Effector memory CD8-positive, alpha-beta T cell (primary cell): ENCODE results near the gene ZNF70.
A peak's percentile ranks its signal among the peaks of the same experiment; 100 is the strongest.

Source experiments
- ATAC-seq: fragments of 150-1000 bp; cut with Tn5 transposase; replicated peaks from 2 replicates; pipeline ENCODE4 v1.10.0; 2021; ENCODE audit warnings: mild to moderate bottlenecking, moderate library complexity
- DNase-seq, 3 experiments: peaks; one replicate each; pipeline ENCODE4 v3.0.0; 2021
- H3K27ac Mint-ChIP-seq, 2 donors: one replicate each; pipeline ENCODE4 v1.8.0; 2022; ENCODE audit warnings: mild to moderate bottlenecking in 2 of 2, mixed read lengths in 2 of 2, moderate library complexity in 2 of 2
- H3K27me3 Mint-ChIP-seq, 2 donors: one replicate each; pipeline ENCODE4 v1.8.0; 2022; ENCODE audit warnings: mixed read lengths in 2 of 2
- H3K36me3 Mint-ChIP-seq: one replicate; pipeline ENCODE4 v1.8.0; 2022; ENCODE audit warnings: mild to moderate bottlenecking, moderate library complexity, mixed read lengths; ENCODE audit not compliant: insufficient read depth
- H3K4me1 Mint-ChIP-seq, 2 donors: one replicate each; pipeline ENCODE4 v1.8.0; 2022; ENCODE audit warnings: low read depth in 2 of 2, mixed read lengths in 2 of 2
- H3K4me3 Mint-ChIP-seq, 2 donors: one replicate each; pipeline ENCODE4 v1.8.0; 2022; ENCODE audit warnings: mild to moderate bottlenecking in 2 of 2, mixed read lengths in 2 of 2, moderate library complexity in 2 of 2
- H3K9me3 Mint-ChIP-seq, 2 donors: one replicate each; pipeline ENCODE4 v1.8.0; 2022; ENCODE audit warnings: mixed read lengths in 2 of 2

ZNF70 gene

DNA sequence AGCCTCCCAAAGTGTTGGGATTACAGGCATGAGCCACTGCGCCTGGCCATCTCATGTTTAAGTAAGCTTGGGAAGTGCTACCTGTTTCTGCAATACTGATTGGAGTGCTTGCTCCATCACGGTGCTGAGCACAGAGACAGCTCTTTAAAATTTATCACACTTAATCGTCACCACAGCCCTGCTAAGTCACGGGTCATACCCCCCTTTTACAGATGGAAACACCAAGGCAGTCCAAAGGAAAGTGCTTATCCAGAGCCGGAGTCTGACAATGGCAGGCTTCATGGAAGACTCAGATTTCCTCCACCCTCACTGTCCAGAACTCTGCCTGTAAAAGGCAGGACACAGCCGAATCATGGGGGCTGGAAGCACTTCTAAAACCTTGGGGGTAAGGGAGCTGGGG is 9.1 kb upstream of the ZNF70 start:
- DNase-seq, result no peak
- H3K27ac Mint-ChIP-seq, result no peak overlapping the region
- no peak for ATAC-seq
- peaks cover 13 to 15% of the 10 kb centered on the region in 2 donors for H3K4me1 Mint-ChIP-seq
- no peak overlapping the region for H3K4me3 Mint-ChIP-seq
- no peaks in the 10 kb centered on the region for H3K27me3 Mint-ChIP-seq
- H3K9me3 Mint-ChIP-seq, result no peaks in the 10 kb centered on the region
- no peaks in the 10 kb centered on the region for H3K36me3 Mint-ChIP-seq

DNA sequence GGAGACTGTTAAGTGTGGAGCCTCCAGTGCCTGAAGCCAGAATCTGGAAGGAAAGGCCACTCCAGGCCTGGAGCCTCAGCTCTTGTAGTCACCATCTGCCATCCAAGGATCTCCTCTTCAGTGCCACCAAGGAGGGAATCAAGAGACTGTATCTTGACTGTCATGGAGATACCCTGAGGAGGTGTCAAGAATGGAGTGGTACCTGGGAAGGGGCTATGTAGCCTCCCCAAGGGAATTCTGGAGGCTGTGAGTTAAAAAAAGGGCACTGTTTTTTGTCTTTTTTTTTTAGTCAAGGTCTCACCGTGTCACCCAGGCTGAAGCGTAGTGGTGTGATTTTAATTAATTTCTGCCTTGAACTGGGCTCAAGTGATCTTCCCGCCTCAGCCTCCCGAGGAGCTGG is 8.7 kb upstream of the ZNF70 start:
- Mint-ChIP-seq H3K4me3 (no peak overlapping the region), H3K36me3 (no peaks in the 10 kb centered on the region), H3K9me3 (no peaks in the 10 kb centered on the region), H3K4me1 (peaks cover 10 to 14% of the 10 kb centered on the region in 2 donors), H3K27me3 (no peaks in the 10 kb centered on the region), H3K27ac (no peak overlapping the region)
- no peak for DNase-seq
- ATAC-seq, result no peak

DNA sequence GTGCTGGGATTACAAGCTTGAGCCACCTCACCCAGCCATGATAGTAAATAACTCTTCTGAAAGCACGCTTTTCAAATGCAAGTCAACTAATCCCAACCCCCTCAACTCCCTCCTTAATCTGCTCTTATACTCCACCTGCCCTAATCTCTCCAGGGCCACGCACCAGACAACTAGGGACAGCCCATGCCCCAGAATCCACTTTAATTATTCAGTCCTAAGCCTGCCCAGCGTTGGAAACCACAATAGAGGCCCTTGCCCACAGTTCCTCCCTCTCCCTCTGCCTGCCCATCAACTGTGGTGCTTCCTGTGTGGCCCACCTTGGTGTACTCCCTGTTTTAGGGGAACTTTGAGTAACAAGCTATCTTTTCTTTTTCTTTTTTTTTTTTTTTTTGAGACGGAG is 6.0 kb upstream of the ZNF70 start:
- Mint-ChIP-seq H3K27ac (peak overlapping the region in 1 of 2 donors; percentile 41), H3K27me3 (no peaks in the 10 kb centered on the region), H3K4me3 (no peak overlapping the region), H3K9me3 (no peaks in the 10 kb centered on the region), H3K36me3 (peaks cover 7% of the 10 kb centered on the region), H3K4me1 (peaks cover 3 to 4% of the 10 kb centered on the region in 2 donors)
- DNase-seq (no peak), ATAC-seq (no peak)

DNA sequence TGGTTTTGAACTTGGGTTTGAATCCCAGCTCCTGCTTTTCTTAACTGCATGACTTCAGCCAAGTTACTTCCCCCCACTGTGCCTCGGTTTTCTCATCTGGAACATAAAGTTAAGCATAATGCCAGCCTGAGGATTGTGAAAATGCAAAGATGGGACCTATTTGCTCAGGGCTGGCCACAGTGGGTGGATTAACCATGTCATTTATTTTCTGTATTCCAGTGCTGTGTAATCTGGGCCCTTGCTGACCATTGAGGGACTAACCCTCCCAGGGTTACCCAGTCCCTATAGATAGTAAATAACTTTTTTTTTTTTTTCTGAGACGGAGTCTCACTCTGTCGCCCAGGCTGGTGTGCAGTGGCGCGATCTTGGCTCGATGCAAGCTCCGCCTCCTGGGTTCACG is 4.8 kb upstream of the ZNF70 start:
- Mint-ChIP-seq H3K36me3 (peaks cover 7% of the 10 kb centered on the region), H3K27me3 (no peaks in the 10 kb centered on the region), H3K4me1 (peaks cover 3 to 4% of the 10 kb centered on the region in 2 donors), H3K9me3 (no peaks in the 10 kb centered on the region), H3K27ac (no peak overlapping the region), H3K4me3 (no peak overlapping the region)
- DNase-seq, result no peak
- no peak for ATAC-seq

DNA sequence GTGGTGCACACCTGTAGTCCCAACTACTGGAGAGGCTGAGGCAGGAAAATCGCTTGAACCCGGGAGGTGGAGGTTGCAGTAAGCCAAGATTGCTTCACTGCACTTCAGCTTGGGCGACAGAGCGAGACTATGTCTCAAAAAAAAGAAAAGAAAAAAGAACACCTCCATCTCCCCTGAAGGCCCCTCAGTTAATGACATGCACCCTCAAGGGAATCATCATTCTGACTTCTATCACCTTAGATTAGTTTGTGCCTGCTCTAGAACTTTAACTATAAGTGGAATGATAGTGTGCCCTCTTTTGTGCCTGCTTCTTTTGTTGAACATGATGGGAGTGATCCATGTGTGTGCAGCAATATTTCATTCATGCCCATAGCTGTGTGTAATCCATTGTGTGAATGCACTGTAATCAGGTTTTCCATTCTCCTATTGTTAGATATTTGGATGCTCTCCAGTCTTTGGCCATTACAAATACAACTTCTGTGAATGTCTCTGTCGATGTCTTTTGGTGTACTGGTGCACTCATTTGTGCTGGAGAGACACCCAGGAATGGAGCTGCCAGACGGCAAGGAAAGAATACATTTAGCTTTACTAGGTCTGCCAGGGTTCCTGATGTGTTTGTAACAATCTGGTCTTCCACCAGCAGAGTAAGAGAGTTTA is 4.2 kb upstream of the ZNF70 start:
- DNase-seq (no peak), ATAC-seq (no peak)
- H3K27me3 Mint-ChIP-seq, result no peaks in the 10 kb centered on the region
- H3K9me3 Mint-ChIP-seq, result no peaks in the 10 kb centered on the region
- H3K4me3 Mint-ChIP-seq, result no peak overlapping the region
- H3K27ac Mint-ChIP-seq, result no peak overlapping the region
- H3K4me1 Mint-ChIP-seq, result peaks cover 8 to 10% of the 10 kb centered on the region in 2 donors
- H3K36me3 Mint-ChIP-seq, result peaks cover 7% of the 10 kb centered on the region

DNA sequence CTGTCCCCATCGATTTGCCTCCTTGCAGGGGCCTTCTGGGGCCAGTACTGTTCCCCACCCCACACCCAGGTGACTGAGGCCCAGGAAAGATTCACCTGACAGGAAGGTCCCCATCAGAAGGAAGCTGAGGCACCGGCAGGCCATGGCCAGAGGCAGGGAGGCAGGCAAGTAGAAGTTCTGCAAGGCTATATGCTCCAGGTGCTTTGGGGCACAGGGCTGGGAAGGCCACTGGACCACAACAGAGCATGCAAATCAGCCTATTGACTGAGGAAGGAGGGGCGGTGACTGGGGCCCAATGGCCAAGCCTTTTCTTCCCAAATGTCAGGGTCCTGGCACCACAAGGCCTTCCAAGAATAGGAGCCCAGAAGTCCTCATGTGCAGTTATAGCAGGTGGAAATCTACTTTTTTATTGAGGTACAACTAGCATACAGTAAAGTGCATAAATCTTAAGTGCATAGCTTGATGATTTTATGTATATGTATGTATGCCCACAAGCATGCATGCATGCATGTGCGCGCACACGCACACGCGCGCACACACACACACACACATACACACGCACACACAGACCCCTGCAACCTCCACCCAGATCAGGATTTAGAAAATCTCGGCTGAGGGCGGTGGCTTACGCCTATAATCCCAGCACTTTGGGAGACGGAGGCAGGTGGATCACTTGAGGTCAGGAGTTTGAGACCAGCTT is 3.5 kb upstream of the ZNF70 start, which contains the start of gene VPREB3:
TSS of gene VPREB3 (minus strand) at position 206 of the 700 bp plus-strand sequence. CDS start at position 144, 62 bp downstream.
- DNase-seq, result no peak
- Mint-ChIP-seq H3K4me1 (peaks cover 13 to 17% of the 10 kb centered on the region in 2 donors), H3K4me3 (peak within 1 kb of the TSS in 1 of 2 donors; percentile 63), H3K27ac (no peak within 1 kb of the TSS), H3K9me3 (no peaks in the 10 kb centered on the region), H3K36me3 (peaks cover 11% of the 10 kb centered on the region), H3K27me3 (no peaks in the 10 kb centered on the region)
- no peak for ATAC-seq

DNA sequence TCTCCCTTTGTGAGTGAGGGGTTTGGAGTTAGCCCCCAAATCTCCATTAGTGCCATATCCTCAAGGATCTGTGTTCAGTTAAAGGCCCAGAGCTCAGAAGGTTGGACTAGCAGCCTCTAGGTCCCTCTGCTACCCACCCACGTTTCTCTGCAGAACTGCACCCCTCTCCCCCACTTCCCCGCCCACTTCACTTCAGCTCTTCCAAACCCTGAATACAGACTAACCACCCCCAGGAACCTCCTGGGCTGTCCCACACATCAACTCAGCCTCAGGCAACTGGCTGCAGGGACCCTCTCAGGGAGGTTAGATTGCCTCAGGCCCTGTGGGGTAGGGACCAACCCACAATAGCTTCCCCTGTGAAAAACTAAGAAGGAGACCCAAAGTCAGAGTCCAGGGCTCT is 2.5 kb upstream of the ZNF70 start:
- no peak for DNase-seq
- H3K9me3 Mint-ChIP-seq, result no peaks in the 10 kb centered on the region
- no peak overlapping the region for H3K27ac Mint-ChIP-seq
- H3K4me1 Mint-ChIP-seq, result peaks cover 13 to 17% of the 10 kb centered on the region in 2 donors
- peak overlapping the region in 1 of 2 donors; percentile 63 for H3K4me3 Mint-ChIP-seq
- ATAC-seq, result no peak
- H3K36me3 Mint-ChIP-seq, result peaks cover 11% of the 10 kb centered on the region
- no peaks in the 10 kb centered on the region for H3K27me3 Mint-ChIP-seq

DNA sequence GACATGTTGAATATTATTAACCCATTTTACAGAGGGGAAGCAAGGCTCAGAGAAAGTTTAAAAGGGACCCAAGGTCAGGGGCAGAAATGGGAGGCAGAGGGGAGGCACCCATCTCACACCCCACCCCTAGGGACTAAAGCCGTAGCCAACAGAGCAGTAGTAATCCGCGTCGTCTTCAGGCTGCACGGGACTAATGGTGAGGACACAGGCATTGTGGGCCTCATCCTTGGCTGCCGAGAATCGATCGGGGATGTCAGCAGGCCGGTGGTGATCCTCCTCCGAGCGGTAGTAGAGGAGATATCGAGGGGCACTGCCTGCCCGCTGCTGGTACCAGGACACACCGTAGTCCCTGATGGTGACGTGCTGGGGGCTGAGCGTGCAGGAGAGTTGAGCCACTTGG is 1.8 kb upstream of the ZNF70 start:
- DNase-seq, result no peak
- Mint-ChIP-seq H3K4me1 (peaks cover 13 to 17% of the 10 kb centered on the region in 2 donors), H3K27me3 (no peaks in the 10 kb centered on the region), H3K4me3 (peak overlapping the region; percentile 86 to 87), H3K36me3 (peaks cover 11% of the 10 kb centered on the region), H3K27ac (no peak overlapping the region), H3K9me3 (no peaks in the 10 kb centered on the region)
- no peak for ATAC-seq

DNA sequence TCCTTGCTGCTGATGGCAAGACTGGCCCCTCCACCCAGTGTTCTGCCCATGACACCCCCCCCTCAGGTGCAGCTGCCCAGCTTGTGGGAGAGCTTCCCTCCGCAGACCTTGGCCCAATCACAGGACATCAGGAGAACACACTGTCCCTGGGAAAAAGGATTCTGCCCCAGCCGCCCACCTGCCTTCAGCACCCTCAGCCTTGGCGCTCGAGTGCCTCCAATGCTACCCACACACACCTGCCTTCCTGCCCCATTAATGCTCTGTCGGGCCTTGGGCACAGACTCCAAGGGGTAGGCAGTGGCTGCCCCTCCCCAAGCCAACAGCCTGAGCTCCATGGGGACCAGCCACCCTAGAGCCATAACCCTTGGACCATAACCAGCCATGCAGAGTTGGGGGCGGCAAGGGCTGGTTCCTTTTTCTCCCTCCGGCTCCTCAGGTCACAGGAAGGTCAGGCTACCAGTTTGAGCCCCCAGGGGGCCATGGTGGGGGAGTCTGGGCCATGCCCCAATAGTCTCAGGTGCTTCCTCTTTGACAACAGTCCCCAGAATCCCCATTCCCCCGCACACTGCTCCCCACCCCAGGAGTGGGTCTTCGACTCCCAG is 1.3 kb upstream of the ZNF70 start:
- H3K27ac Mint-ChIP-seq, result peak overlapping the region in 1 of 2 donors; percentile 77
- ATAC-seq, result no peak

DNA sequence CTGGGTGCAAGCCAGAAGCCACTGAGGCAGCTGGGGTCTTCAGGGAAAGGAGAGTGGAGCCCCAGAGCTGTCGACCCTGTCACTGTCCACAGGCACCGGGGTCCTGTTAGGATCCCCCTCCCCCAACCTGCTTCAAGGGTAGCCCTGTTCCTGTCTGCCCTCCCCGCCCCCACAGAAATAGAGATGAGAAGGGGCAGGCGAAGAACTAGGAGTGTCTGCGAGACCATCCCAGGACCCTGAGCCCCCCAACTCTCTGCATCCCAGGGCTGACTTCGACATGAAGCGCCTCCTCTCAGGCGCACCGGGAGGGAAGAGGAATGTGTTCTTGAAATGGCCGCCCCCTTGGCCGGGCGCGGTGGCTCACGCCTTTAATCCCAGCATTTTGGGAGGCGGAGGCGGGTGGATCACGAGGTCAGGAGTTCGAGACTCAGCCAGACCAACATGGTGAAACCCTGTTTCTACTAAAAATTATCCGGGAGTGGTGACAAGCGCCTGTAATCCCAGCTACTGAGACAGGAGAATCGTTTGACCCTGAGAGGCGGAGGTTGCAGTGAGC is 607 bp upstream of the ZNF70 start:
- ATAC-seq (peak; percentile 1), DNase-seq (no peak)
- Mint-ChIP-seq H3K27ac (peak overlapping the region; percentile 77 to 83), H3K27me3 (no peaks in the 10 kb centered on the region), H3K36me3 (peaks cover 11% of the 10 kb centered on the region), H3K4me1 (peaks cover 13 to 17% of the 10 kb centered on the region in 2 donors), H3K4me3 (peak overlapping the region; percentile 86 to 87), H3K9me3 (no peaks in the 10 kb centered on the region)

More for the DNA sequence above, 1.3 kb upstream of the ZNF70 start:
- no peak for DNase-seq
- Mint-ChIP-seq H3K4me3 (peak overlapping the region; percentile 86 to 87), H3K27me3 (no peaks in the 10 kb centered on the region), H3K4me1 (peaks cover 13 to 17% of the 10 kb centered on the region in 2 donors), H3K36me3 (peaks cover 11% of the 10 kb centered on the region), H3K9me3 (no peaks in the 10 kb centered on the region)

DNA sequence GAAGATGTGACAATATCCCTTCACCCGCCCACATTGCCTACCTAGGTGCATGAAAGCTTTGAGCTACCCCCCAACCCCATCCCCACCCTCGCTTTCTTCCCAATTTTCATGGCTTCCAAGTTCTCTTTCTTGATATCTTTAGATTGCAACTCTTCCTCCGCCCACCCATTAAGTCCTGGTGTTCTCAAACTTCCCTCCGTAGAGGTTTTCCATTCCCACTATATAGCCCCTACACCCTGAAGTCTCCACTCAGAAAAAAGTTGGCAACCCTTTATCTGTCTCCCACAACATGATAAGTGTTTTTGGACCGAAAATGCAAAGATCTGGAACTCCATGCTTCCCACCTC is 572 bp downstream of the ZNF70 start:
- Mint-ChIP-seq H3K9me3 (no peaks in the 10 kb centered on the region), H3K4me1 (peaks cover 14 to 17% of the 10 kb centered on the region in 2 donors), H3K27ac (peak overlapping the region; percentile 65 to 83), H3K27me3 (no peaks in the 10 kb centered on the region), H3K36me3 (peaks cover 11% of the 10 kb centered on the region), H3K4me3 (peak overlapping the region; percentile 86 to 87)
- DNase-seq (no peak), ATAC-seq (no peak)

DNA sequence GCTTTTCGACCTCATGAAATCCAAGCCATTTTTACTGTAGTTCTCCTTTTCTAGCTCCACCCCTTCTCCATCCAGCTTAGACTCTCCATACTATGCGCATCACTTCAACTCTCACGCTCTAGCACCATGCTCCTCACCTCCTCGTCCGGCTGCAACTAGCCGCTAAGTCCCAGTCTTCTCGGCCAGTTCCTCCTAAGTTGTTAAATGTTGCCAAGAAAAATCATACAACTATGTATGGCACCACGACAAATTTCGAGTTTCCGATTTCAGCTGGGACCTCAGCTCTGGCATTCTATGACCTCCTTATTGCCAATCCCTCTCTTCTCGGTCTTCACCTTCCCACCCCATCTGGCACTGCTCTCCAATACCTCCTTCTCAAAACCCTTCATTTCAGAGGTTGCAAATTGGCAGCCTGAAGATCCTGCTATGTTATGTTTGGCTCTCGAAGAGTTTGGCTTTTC is 1.0 kb downstream of the ZNF70 start:
- Mint-ChIP-seq H3K4me1 (peaks cover 16 to 17% of the 10 kb centered on the region in 2 donors), H3K9me3 (no peaks in the 10 kb centered on the region), H3K27me3 (no peaks in the 10 kb centered on the region), H3K36me3 (peaks cover 14% of the 10 kb centered on the region), H3K4me3 (peak overlapping the region; percentile 86 to 87), H3K27ac (no peak overlapping the region)
- ATAC-seq (no peak), DNase-seq (no peak)

DNA sequence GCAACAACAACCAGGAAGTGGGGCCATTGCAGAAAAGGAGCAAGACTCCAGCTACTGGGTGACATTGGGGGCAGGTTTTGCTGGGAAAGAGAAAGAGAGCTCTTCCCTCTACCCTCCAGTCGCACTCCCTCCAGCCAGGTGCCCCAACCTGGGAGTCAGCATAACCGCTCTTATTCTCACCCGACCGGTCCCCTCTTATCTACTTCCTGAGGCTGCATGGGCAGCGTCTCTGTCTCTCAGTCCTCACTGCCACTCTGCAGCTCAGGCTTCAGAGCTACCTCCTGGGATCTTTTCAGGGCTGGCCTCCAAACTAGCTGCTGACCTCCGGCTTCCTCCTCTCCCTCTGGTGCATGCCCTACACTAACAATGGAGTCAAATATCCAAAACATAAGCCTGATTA is 5.1 kb downstream of the ZNF70 start:
- H3K4me1 Mint-ChIP-seq, result peaks cover 13% of the 10 kb centered on the region in 2 donors
- peak overlapping the region in 1 of 2 donors; percentile 25 for H3K27ac Mint-ChIP-seq
- no peak overlapping the region for H3K4me3 Mint-ChIP-seq
- no peaks in the 10 kb centered on the region for H3K9me3 Mint-ChIP-seq
- H3K27me3 Mint-ChIP-seq, result no peaks in the 10 kb centered on the region
- no peak for ATAC-seq
- H3K36me3 Mint-ChIP-seq, result peaks cover 22% of the 10 kb centered on the region
- no peak for DNase-seq
